Sigmoid colon (tissue), 7 donors: ENCODE results near the gene CTSA. TPM values are rescaled to one million over a fixed set of nuclear protein-coding genes. Genes with fewer than 3 reads are reported as not detected.
"Not testable (repeated sequence)": the region's sequence is repeated elsewhere in the genome, so short reads cannot be mapped to it uniquely, and the experiment has no call there.

Source experiments
- DNase-seq: peaks from one replicate; pipeline ENCODE4 v3.0.0-alpha.2; 2019
- H3K27ac ChIP-seq, 4 donors: fragments of 200-600 bp; sonication (generic); one replicate each; pipeline ENCODE4 v1.5.1; 2016 to 2019; ENCODE audit warnings: mild to moderate bottlenecking in 1 of 4
- H3K27me3 ChIP-seq, 3 donors: fragments of 200-600 bp; sonication (generic); one replicate each; pipeline ENCODE4 v1.5.1; 2019; ENCODE audit warnings: mild to moderate bottlenecking in 1 of 3
- H3K36me3 ChIP-seq, 4 donors: fragments of 200-600 bp; sonication (generic); one replicate each; pipeline ENCODE4 v1.5.1; 2016 to 2019
- H3K4me1 ChIP-seq, 4 donors: fragments of 200-600 bp; sonication (generic); one replicate each; pipeline ENCODE4 v1.5.1; 2017 to 2019
- H3K4me3 ChIP-seq, 4 donors: fragments of 200-600 bp; sonication (generic); one replicate each; pipeline ENCODE4 v1.5.1; 2017 to 2019; ENCODE audit warnings: mild to moderate bottlenecking in 2 of 4, moderate library complexity in 1 of 4
- H3K9me3 ChIP-seq, 4 donors: fragments of 200-600 bp in 3 of 4; sonication (generic) in 3 of 4; one replicate each; pipeline versions ENCODE4 v1.5.1 to v1.6.1; 2013 to 2019
- EP300 ChIP-seq, 4 donors: sonication (generic); formaldehyde crosslinking; IDR thresholded peaks; one replicate each; pipeline ENCODE4 v1.6.1; 2017; ENCODE audit warnings: antibody characterized with exemption in 4 of 4
- POLR2A ChIP-seq, 2 donors: fragments of 450-650 bp; IDR thresholded peaks; one replicate each; pipeline ENCODE4 v1.6.1; 2016; ENCODE audit warnings: antibody characterized with exemption in 2 of 2, mild to moderate bottlenecking in 2 of 2, moderate library complexity in 2 of 2
- POLR2AphosphoS5 ChIP-seq, 4 donors: sonication (generic); formaldehyde crosslinking; IDR thresholded peaks; one replicate each; pipeline ENCODE4 v1.6.1; 2017; ENCODE audit warnings: antibody characterized with exemption in 4 of 4
- WGBS, 2 donors: extraction: QIAGEN DNeasy Blood & Tissue Kit; methylation state at CpG; one replicate each; pipeline ENCODE4 v1.1.7; 2013; 5-methylcytosine and 5-hydroxymethylcytosine counted together
- intact Hi-C: fragments of 100-400 bp; cut with DNase I; formaldehyde crosslinking; loops from one replicate; pipeline ENCODE4 v1.15.1; 2023
- polyA plus RNA-seq, 3 donors: library from polyadenylated mRNA; stranded (reverse); fragments of 200-250 nt; gene quantifications; one replicate each; pipeline ENCODE4 v1.2.3, GENCODE V29; 2013
- total RNA-seq, 4 donors: library from RNA; depleted of rRNA; stranded (reverse); fragments of >200 nt; gene quantifications; one replicate each; pipeline ENCODE4 v1.1.0, GENCODE V29; 2016
- TF ChIP-seq, protein P1 (sequence below), 4 experiments: fragments of 450-650 bp in 3 of 4; fragments of 200-600 bp in 1 of 4; IDR thresholded peaks; one replicate each; pipeline ENCODE4 v1.5.1; 2016 to 2019; ENCODE audit warnings: antibody characterized with exemption in 4 of 4, mild to moderate bottlenecking in 3 of 4, moderate library complexity in 2 of 4
- donor health status: healthy with polysubstance abuse.
- donor health status: Bipolar disorder and iron deficiency.
- donor health status: healthy.

The CTSA gene
- total and polyA plus RNA-seq, 7 donors, result 45.7 to 203 (median 64.9) TPM

DNA sequence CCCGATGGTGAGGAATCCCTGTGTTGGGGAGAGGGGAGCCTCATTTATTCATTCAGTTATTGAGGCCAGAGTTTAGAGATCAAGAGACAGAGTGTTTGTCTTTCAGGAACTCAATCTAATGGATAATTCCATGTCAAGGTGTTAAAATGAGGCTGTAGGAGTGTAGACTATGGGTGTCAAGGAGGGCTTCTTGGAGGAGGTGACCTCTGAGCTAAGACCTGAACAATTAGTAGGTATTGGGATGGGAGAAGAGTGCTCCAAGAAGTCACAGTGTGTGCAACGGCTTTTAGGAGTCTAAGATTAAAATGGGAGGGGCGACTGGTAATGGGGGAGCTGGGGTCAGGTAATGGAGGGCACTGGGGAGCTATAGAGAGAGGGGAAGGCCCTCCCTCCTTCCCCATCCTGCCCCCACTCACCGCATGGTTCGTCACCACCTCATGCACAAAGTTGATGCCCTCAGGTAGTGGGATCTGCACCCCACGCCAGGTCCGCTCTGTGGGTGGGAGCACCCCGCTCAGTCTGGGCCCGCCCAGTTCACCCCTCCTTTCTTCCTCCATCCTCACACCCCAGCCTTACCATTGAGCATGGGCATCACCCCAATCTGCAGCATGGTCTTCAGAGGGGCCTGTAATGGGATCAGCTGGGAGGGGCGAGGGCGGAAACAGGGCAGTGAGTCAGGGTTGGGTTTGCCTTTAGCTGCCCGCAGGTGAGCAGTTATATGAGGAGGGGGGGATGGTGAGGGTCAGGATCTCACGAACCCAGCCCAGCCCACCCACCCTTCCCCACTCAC lies 8.1 kb downstream of the CTSA start:
- no peak for TF ChIP-seq POLR2A (IDR thresholded peaks at IDR 0.05)
- no peak for TF ChIP-seq EP300 (IDR thresholded peaks at IDR 0.05)
- no peak for TF ChIP-seq POLR2AphosphoS5 (IDR thresholded peaks at IDR 0.05)
- TF ChIP-seq, protein P1, sequence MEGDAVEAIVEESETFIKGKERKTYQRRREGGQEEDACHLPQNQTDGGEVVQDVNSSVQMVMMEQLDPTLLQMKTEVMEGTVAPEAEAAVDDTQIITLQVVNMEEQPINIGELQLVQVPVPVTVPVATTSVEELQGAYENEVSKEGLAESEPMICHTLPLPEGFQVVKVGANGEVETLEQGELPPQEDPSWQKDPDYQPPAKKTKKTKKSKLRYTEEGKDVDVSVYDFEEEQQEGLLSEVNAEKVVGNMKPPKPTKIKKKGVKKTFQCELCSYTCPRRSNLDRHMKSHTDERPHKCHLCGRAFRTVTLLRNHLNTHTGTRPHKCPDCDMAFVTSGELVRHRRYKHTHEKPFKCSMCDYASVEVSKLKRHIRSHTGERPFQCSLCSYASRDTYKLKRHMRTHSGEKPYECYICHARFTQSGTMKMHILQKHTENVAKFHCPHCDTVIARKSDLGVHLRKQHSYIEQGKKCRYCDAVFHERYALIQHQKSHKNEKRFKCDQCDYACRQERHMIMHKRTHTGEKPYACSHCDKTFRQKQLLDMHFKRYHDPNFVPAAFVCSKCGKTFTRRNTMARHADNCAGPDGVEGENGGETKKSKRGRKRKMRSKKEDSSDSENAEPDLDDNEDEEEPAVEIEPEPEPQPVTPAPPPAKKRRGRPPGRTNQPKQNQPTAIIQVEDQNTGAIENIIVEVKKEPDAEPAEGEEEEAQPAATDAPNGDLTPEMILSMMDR (IDR thresholded peaks at IDR 0.05), result no peak
- intact Hi-C loops, result no loop called here
- Histone ChIP-seq H3K4me3 (no peak overlapping the region), H3K4me1 (no peaks in the 10 kb centered on the region), H3K27me3 (no peaks in the 10 kb centered on the region), H3K36me3 (peaks cover 15 to 73% (median 27%) of the 10 kb centered on the region in 4 donors), H3K9me3 (no peaks in the 10 kb centered on the region), H3K27ac (no peak overlapping the region)
- 90 to 95% methylated on average over 13 of the region's 13 CpGs for WGBS, 2 donors
- DNase-seq, result no peak

DNA sequence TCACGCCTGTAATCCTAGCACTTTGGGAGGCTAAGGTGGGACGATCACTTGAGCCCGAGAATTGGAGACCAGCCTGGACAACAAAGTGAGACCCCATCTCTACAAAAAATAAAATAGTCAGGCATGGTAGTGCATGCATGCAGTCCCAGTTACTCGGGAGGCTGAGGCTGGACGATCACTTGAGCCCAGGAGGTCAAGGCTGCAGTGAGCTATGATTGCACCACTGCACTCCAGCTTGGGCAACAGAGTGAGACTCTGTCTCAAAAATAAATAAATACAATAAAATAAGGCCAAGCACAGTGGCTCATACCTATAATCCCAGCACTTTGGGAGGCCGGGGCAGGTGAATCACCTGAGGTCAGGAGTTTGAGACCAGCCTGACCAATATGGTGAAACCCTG lies 10.2 kb downstream of the CTSA start:
- H3K9me3 ChIP-seq, DNase-seq, H3K27ac ChIP-seq, H3K4me1 ChIP-seq, intact Hi-C loops, H3K27me3 ChIP-seq, H3K4me3 ChIP-seq: not testable (repeated sequence)
- 96% methylated on average over 6 of the region's 6 CpGs for WGBS, 2 donors
- peaks cover 8 to 68% (median 13%) of the 10 kb centered on the region in 4 donors for H3K36me3 ChIP-seq

DNA sequence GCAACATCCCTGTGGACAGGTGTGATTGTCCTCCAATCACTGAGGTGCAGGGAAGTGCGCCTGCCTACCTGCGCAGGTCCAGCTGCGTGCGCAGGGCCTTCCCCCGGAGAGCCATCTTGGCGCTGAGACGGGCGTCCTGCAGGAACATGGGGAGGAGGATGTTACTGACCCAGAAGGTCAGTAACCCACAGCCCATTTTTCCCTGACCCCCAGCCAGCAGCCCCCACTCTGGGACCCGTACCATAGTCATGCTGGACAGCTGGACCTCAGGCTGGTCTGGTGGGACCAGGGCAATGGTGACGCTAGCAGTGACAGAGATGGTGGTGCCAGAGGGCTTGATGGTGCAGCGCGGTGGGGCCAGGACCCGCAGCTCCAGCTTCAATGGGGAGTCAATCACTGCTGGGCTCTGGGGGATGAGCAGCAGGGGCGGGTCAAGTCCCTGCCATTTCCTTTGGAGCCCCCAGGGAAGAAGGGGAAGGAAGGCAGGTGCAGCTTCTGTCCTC lies 11.1 kb downstream of the CTSA start:
- TF ChIP-seq POLR2AphosphoS5 (IDR thresholded peaks at IDR 0.05), result no peak
- TF ChIP-seq, protein P1 (IDR thresholded peaks at IDR 0.05), result no peak
- no peak for DNase-seq
- intact Hi-C loops, result no loop called here
- H3K36me3 ChIP-seq, result peaks cover under 1 to 60% (median 4%) of the 10 kb centered on the region in 4 donors
- no peaks in the 10 kb centered on the region for H3K9me3 ChIP-seq
- no peak overlapping the region for H3K4me3 ChIP-seq
- WGBS, 2 donors, result 92 to 93% methylated on average over 14 of the region's 14 CpGs
- no peaks in the 10 kb centered on the region for H3K4me1 ChIP-seq
- H3K27me3 ChIP-seq, result no peaks in the 10 kb centered on the region
- H3K27ac ChIP-seq, result no peak overlapping the region

DNA sequence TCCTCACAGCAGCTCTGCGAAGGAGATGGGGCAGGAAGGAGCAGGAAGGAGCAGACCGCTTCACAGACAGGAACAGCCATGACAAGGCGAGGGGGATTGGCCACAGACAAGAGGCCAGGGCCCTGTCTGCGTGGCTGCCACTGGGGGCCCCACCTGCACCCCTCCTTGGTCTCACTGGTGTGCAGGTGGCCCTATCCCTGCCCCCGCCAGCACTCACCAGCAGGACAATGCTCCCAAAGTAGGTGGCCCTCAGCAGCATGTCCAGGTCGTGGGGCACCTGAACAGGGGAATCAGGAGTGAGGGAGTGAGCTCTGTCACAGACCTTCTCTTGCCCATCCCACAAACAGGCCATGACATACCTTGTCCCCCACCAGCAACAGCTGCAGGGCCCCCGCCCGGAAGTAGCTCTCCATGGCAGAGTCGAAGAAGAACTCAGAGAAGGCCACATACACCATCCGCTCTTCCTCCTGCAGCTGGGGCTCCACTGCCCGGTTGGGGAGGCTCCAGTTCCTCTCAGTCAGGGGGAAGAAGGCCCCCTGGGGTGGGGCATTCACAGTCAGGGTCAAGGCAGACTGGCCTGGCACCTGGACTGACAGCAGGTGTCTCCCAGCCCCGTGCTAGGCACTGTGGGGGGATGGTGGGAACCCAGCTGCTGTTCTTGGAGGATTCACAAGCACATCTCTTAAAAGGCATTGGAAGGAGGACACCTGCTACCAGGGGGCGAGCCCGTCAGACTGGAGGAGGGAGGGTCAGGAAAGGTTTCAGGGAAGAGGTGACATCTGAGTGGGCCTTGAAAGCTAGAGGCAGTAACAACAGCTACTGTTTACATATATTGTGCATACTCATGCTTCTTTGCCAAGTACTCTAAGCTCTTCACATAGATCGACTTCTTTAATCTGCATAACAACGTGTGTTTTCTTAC lies 13.7 kb downstream of the CTSA start:
- TF ChIP-seq EP300 (IDR thresholded peaks at IDR 0.05), result no peak
- TF ChIP-seq, protein P1 (IDR thresholded peaks at IDR 0.05), result no peak
- no peak for TF ChIP-seq POLR2A (IDR thresholded peaks at IDR 0.05)
- no peak for TF ChIP-seq POLR2AphosphoS5 (IDR thresholded peaks at IDR 0.05)
- H3K27ac ChIP-seq, result no peak overlapping the region
- no peak for DNase-seq
- no peaks in the 10 kb centered on the region for H3K4me1 ChIP-seq
- H3K36me3 ChIP-seq, result peaks cover 0 to 38% (median 6%) of the 10 kb centered on the region in 4 donors
- H3K9me3 ChIP-seq, result no peaks in the 10 kb centered on the region
- intact Hi-C loops, result no loop called here
- 78 to 81% methylated on average over 16 of the region's 16 CpGs for WGBS, 2 donors
- no peaks in the 10 kb centered on the region for H3K27me3 ChIP-seq
- no peak overlapping the region for H3K4me3 ChIP-seq

DNA sequence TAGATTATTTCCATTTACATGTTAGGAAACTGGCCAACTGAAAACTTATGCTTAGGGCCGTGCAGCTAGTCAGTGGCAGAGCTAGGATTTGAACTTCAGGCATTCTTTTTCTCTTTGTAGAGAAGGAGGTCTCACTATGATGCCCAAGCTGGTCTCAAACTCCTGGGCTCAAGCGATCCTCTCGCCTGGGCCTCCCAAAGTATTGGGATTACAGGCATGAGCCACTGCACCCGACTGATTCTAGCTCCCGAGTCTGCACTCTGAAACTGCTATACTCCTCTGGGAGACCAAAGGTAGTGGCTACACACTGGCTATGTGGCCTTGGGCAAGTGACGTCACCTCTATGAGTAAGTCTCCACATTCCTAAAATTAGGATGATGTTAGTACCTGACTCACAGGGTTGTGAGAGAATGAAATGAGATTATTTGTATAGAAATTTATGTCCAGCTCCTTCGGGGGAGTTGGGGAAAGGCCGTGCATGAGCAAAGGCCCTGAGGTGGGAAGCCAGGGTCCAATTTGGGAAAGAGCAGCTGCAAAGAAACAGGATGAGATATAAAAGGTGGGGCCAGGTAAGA lies 14.5 kb downstream of the CTSA start:
- 90 to 91% methylated on average over 8 of the region's 8 CpGs for WGBS, 2 donors
- no peak for DNase-seq

More for the DNA sequence above, 14.5 kb downstream of the CTSA start:
- Histone ChIP-seq H3K36me3 (peaks cover 0 to 32% (median 6%) of the 10 kb centered on the region in 4 donors), H3K27me3 (no peaks in the 10 kb centered on the region), H3K27ac (no peak overlapping the region), H3K9me3 (no peaks in the 10 kb centered on the region), H3K4me1 (no peaks in the 10 kb centered on the region), H3K4me3 (no peak overlapping the region)
- TF ChIP-seq POLR2AphosphoS5 (IDR thresholded peaks at IDR 0.05) (no peak), EP300 (IDR thresholded peaks at IDR 0.05) (no peak), POLR2A (IDR thresholded peaks at IDR 0.05) (no peak)
- TF ChIP-seq, protein P1 (IDR thresholded peaks at IDR 0.05), result no peak
- intact Hi-C loops, result no loop called here
